Mesendoderm (in vitro differentiated cells): ENCODE results near the gene DPEP1.
A peak's percentile ranks its signal among the peaks of the same experiment; 100 is the strongest.

Experiments used
- DNase-seq: peaks from one replicate; pipeline ENCODE4 v3.0.0; 2013
- H2AK5ac ChIP-seq: 2 replicates; pipeline ENCODE4 v1.6.1; 2013; ENCODE audit warnings: low read length, inconsistent platforms
- H2BK120ac ChIP-seq: 2 replicates; pipeline ENCODE4 v1.6.1; 2013; ENCODE audit warnings: low read depth, mild to moderate bottlenecking, low read length, moderate library complexity, mixed read lengths
- H2BK15ac ChIP-seq: replicated peaks from 2 replicates; pipeline ENCODE4 v1.6.1; 2013; ENCODE audit warnings: low read depth, mild to moderate bottlenecking, moderate library complexity
- H2BK5ac ChIP-seq: 2 replicates; pipeline ENCODE4 v1.6.1; 2013; ENCODE audit warnings: low read length, inconsistent platforms
- H3K18ac ChIP-seq: 2 replicates; pipeline ENCODE4 v1.6.1; 2013; ENCODE audit warnings: mild to moderate bottlenecking, low read length, mixed read lengths
- H3K23ac ChIP-seq: one replicate; pipeline ENCODE4 v1.6.1; 2013; ENCODE audit warnings: low read length
- H3K27ac ChIP-seq: 2 replicates; pipeline ENCODE4 v1.5.1; 2013; ENCODE audit warnings: low read depth, mild to moderate bottlenecking, inconsistent platforms, low read length, moderate library complexity
- H3K27me3 ChIP-seq: 2 replicates; pipeline ENCODE4 v1.6.1; 2013; ENCODE audit warnings: low read length, control low read depth, mild to moderate bottlenecking, inconsistent platforms; ENCODE audit not compliant: insufficient read depth, poor library complexity
- H3K36me3 ChIP-seq: 2 replicates; pipeline ENCODE4 v1.6.1; 2013; ENCODE audit warnings: low read length, inconsistent platforms; ENCODE audit not compliant: control insufficient read depth, insufficient read depth
- H3K4ac ChIP-seq: one replicate; pipeline ENCODE4 v1.6.1; 2013; ENCODE audit warnings: low read depth, mild to moderate bottlenecking, low read length, moderate library complexity
- H3K4me1 ChIP-seq: 2 replicates; pipeline ENCODE4 v1.6.1; 2013; ENCODE audit warnings: low read depth, low read length, inconsistent platforms; ENCODE audit not compliant: control insufficient read depth
- H3K4me2 ChIP-seq: 2 replicates; pipeline ENCODE4 v1.6.1; 2013; ENCODE audit warnings: low read length
- H3K4me3 ChIP-seq: 2 replicates; pipeline ENCODE4 v1.5.1; 2013; ENCODE audit warnings: mild to moderate bottlenecking, low read length
- H3K56ac ChIP-seq: one replicate; pipeline ENCODE4 v1.6.1; 2013; ENCODE audit warnings: low read length
- H3K79me1 ChIP-seq: 2 replicates; pipeline ENCODE4 v1.6.1; 2013; ENCODE audit warnings: low read length, inconsistent platforms
- H3K79me2 ChIP-seq: 2 replicates; pipeline ENCODE4 v1.6.1; 2013; ENCODE audit warnings: mild to moderate bottlenecking, low read length; ENCODE audit not compliant: control insufficient read depth, insufficient read depth
- H3K9ac ChIP-seq: 2 replicates; pipeline ENCODE4 v1.6.1; 2013; ENCODE audit warnings: low read length, inconsistent platforms
- H4K5ac ChIP-seq: one replicate; pipeline ENCODE4 v1.6.1; 2013; ENCODE audit warnings: low read length
- H4K8ac ChIP-seq: one replicate; pipeline ENCODE4 v1.6.1; 2013; ENCODE audit warnings: low read depth, mild to moderate bottlenecking, control low read depth, low read length, moderate library complexity
- WGBS: extraction: QIAGEN DNeasy Blood & Tissue Kit; methylation state at CpG from one replicate; pipeline ENCODE4 v1.1.7; 2013; ENCODE audit warnings: low lambda C conversion rate, missing lambda C conversion rate; ENCODE audit not compliant: insufficient coverage; ENCODE audit errors: extremely low coverage; 5-methylcytosine and 5-hydroxymethylcytosine counted together

Gene DPEP1

GRCh38 chr16:89621698-89622409 is 8.4 kb downstream of the DPEP1 start:
- Histone ChIP-seq H3K4me1 (no peaks in the 10 kb centered on the region), H2BK15ac (no peak overlapping the region), H4K8ac (no peak overlapping the region), H2BK120ac (no peak overlapping the region), H3K36me3 (no peaks in the 10 kb centered on the region), H3K56ac (no peak overlapping the region), H3K27me3 (peaks cover 3% of the 10 kb centered on the region), H3K4ac (no peak overlapping the region), H3K79me1 (no peaks in the 10 kb centered on the region), H3K23ac (no peak overlapping the region), H3K9ac (no peak overlapping the region), H4K5ac (no peak overlapping the region), H3K4me3 (no peak overlapping the region), H2BK5ac (no peak overlapping the region), H3K27ac (no peak overlapping the region), H3K18ac (no peak overlapping the region), H2AK5ac (no peak overlapping the region), H3K79me2 (no peaks in the 10 kb centered on the region), H3K4me2 (no peak overlapping the region)
- WGBS, result no CpG with 5 or more reads among the region's 32 CpGs
- no peak for DNase-seq

- H3K27me3 ChIP-seq, result peaks cover 3% of the 10 kb centered on the region
- H3K4ac ChIP-seq, result no peak overlapping the region
- no peak overlapping the region for H3K18ac ChIP-seq
- no peak overlapping the region for H2BK120ac ChIP-seq
- no CpG with 5 or more reads among the region's 28 CpGs for WGBS
- H3K36me3 ChIP-seq, result no peaks in the 10 kb centered on the region
- peak overlapping the region; percentile 22 for H3K4me2 ChIP-seq
- no peaks in the 10 kb centered on the region for H3K79me2 ChIP-seq
- H3K27ac ChIP-seq, result no peak overlapping the region
- H3K4me1 ChIP-seq, result no peaks in the 10 kb centered on the region
- peak overlapping the region; percentile 31 for H3K9ac ChIP-seq
- H2AK5ac ChIP-seq, result no peak overlapping the region
- no peak overlapping the region for H4K5ac ChIP-seq
- H3K79me1 ChIP-seq, result no peaks in the 10 kb centered on the region
- H3K23ac ChIP-seq, result no peak overlapping the region
- no peak overlapping the region for H4K8ac ChIP-seq
- DNase-seq, result no peak
- H3K4me3 ChIP-seq, result no peak overlapping the region
- peak overlapping the region; percentile 34 for H3K56ac ChIP-seq
- no peak overlapping the region for H2BK5ac ChIP-seq
- H2BK15ac ChIP-seq, result no peak overlapping the region
Observed at GRCh38 chr16:89623511-89624261, 10.2 kb downstream of the DPEP1 start.

GRCh38 chr16:89624777-89625761 is 11.6 kb downstream of the DPEP1 start:
- Histone ChIP-seq H3K27me3 (peaks cover 3% of the 10 kb centered on the region), H3K4me3 (no peak overlapping the region), H3K4me1 (no peaks in the 10 kb centered on the region), H3K27ac (no peak overlapping the region), H4K5ac (no peak overlapping the region), H3K4me2 (no peak overlapping the region), H3K79me2 (no peaks in the 10 kb centered on the region), H2AK5ac (no peak overlapping the region), H3K23ac (no peak overlapping the region), H2BK5ac (no peak overlapping the region), H3K36me3 (no peaks in the 10 kb centered on the region), H3K79me1 (no peaks in the 10 kb centered on the region), H4K8ac (no peak overlapping the region), H2BK15ac (no peak overlapping the region), H3K56ac (no peak overlapping the region), H2BK120ac (no peak overlapping the region), H3K18ac (no peak overlapping the region), H3K9ac (no peak overlapping the region), H3K4ac (no peak overlapping the region)
- DNase-seq, result no peak
- no CpG with 5 or more reads among the region's 21 CpGs for WGBS

- Histone ChIP-seq H3K23ac (no peak overlapping the region), H3K79me2 (no peaks in the 10 kb centered on the region), H2BK15ac (no peak overlapping the region), H3K4me1 (no peaks in the 10 kb centered on the region), H4K8ac (no peak overlapping the region), H2AK5ac (no peak overlapping the region), H3K4me2 (no peak overlapping the region), H3K79me1 (no peaks in the 10 kb centered on the region), H3K27ac (no peak overlapping the region), H3K36me3 (no peaks in the 10 kb centered on the region), H3K56ac (no peak overlapping the region), H3K27me3 (no peaks in the 10 kb centered on the region), H3K4ac (no peak overlapping the region), H2BK5ac (no peak overlapping the region), H4K5ac (no peak overlapping the region), H3K9ac (no peak overlapping the region), H3K18ac (no peak overlapping the region), H3K4me3 (no peak overlapping the region), H2BK120ac (no peak overlapping the region)
- no CpG with 5 or more reads among the region's 17 CpGs for WGBS
- DNase-seq, result no peak
Observed at GRCh38 chr16:89629827-89630610, 16.6 kb downstream of the DPEP1 start.

- no peak overlapping the region for H3K4ac ChIP-seq
- no peak overlapping the region for H3K4me3 ChIP-seq
- no peak for DNase-seq
- no peak overlapping the region for H4K5ac ChIP-seq
- no CpG with 5 or more reads among the region's 19 CpGs for WGBS
- H3K79me1 ChIP-seq, result no peaks in the 10 kb centered on the region
- no peak overlapping the region for H3K56ac ChIP-seq
- no peaks in the 10 kb centered on the region for H3K4me1 ChIP-seq
- H2BK5ac ChIP-seq, result no peak overlapping the region
- no peak overlapping the region for H3K9ac ChIP-seq
- H3K36me3 ChIP-seq, result no peaks in the 10 kb centered on the region
- H3K23ac ChIP-seq, result no peak overlapping the region
- no peak overlapping the region for H3K27ac ChIP-seq
- no peak overlapping the region for H3K4me2 ChIP-seq
- H3K27me3 ChIP-seq, result no peaks in the 10 kb centered on the region
- H3K79me2 ChIP-seq, result no peaks in the 10 kb centered on the region
- no peak overlapping the region for H2BK120ac ChIP-seq
- no peak overlapping the region for H2BK15ac ChIP-seq
- H2AK5ac ChIP-seq, result no peak overlapping the region
- no peak overlapping the region for H4K8ac ChIP-seq
- H3K18ac ChIP-seq, result no peak overlapping the region
Observed at GRCh38 chr16:89633064-89633631, 19.7 kb downstream of the DPEP1 start.
